ENCODE results near the gene SH2B3. TPM values are rescaled to one million over a fixed set of nuclear protein-coding genes. Genes with fewer than 3 reads are reported as not detected.

Gene SH2B3
- total and polyA plus RNA-seq, 9 of the 15 experiments (the other 6 are each of a cell fraction or from before 2014, with no cell fraction given): 10.8 to 75.3 (median 37.4) TPM

DNA sequence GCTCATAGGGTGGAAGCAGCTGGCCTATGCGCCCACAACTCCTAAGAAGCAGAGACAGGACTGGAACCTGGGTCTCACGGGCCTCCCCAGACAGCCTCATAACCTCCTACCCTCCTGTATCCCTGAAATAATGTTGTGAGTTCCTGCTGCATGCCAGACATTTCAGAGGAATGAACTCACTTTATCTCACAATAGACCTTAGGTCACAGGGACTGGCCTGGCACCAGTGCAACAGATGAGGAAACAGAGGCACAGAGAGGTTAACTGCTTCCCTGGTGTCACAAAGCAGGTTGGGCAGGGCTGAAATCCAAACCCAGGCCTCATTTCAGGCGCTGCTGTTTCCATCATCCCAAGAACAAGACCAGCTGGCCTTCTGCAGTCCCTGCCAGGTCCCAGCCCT lies 42.1 kb upstream of the SH2B3 start:
- CTCF ChIA-PET (ENCODE audit: low intra/inter-chr PET ratio): no interaction called here
- FAIRE-seq: no peak
- H3K27ac ChIP-seq (ENCODE audit: extremely low read depth, low read depth, low read length): no peak overlapping the region

DNA sequence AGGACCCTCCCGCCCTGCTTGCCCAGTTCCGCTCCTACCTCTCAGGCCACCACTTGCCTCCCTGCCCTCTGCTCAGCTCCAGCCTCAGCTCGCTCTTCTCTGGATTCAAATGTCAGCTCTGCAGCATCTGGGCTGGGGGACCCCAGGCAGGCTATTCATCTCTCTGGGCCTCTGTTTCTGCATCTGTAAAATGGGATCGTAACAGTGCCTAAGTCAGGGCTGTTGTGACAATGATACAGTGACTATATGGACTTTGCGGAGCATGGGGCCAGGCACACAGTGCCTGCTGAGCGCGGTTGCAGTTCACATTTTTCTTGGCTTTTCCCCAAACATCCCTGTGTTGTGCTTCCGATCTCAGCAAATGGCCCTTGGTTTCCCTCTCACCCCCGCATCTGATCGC lies 39.6 kb upstream of the SH2B3 start:
- no peak overlapping the region for H2AFZ ChIP-seq (ENCODE audit: low read depth, low read length)
- no peak overlapping the region for H3K4me2 ChIP-seq (ENCODE audit: insufficient read depth, low read length)
- H3K9me3 ChIP-seq (replicated peaks; ENCODE audit: control insufficient read depth, insufficient read depth, low read depth, low read length): no peaks in the 10 kb centered on the region
- no peak overlapping the region for H3K27ac ChIP-seq (ENCODE audit: extremely low read depth, low read depth, low read length)
- CTCF ChIA-PET (ENCODE audit: low intra/inter-chr PET ratio): no interaction called here
- FAIRE-seq (no peak), DNase-seq (ENCODE audit: extremely low read depth in 1 of 4, low spot score in 3 of 4) (no peak), ATAC-seq (no peak)
- H3K79me2 ChIP-seq (ENCODE audit: control insufficient read depth, insufficient read depth, low read length): peaks cover 8% of the 10 kb centered on the region; the same call in 2 of the 3 replicates
- BruUV-seq (replicated peaks): no TSS peak
- POLR2A ChIA-PET: interaction anchor here (0.6 to 0.9 kb wide), 2 partner anchors 9 to 1004 kb away, joined by 3 read pairs; no protein-coding TSS in a partner anchor
- in situ Hi-C loops (cut with MboI) (no loop called here), intact Hi-C loops (cut with micrococcal nuclease) (no loop called here)
- H3K9me1 ChIP-seq (ENCODE audit: control insufficient read depth, insufficient read depth, low read length): no peaks in the 10 kb centered on the region
- H4K20me1 ChIP-seq (replicated peaks; ENCODE audit: control insufficient read depth, insufficient read depth, low read length): no peaks in the 10 kb centered on the region
- no peaks in the 10 kb centered on the region; a peak in 1 of 5 replicates for H3K27me3 ChIP-seq (ENCODE audit: control insufficient read depth in 2 of 2, insufficient read depth in 2 of 2, low read length in 2 of 2)
- 92% methylated on average over 10 of the region's 10 CpGs for WGBS (ENCODE audit: insufficient coverage, low coverage, missing lambda C conversion rate)
- H3K4me1 ChIP-seq (replicated peaks in 1 of 2; ENCODE audit: control insufficient read depth in 2 of 2, insufficient read depth in 2 of 2, low read length in 2 of 2): peaks cover 14 to 41% of the 10 kb centered on the region in 2 experiments
- peaks cover 34% of the 10 kb centered on the region; the same call in 1 of the 3 replicates for H3K36me3 ChIP-seq (ENCODE audit: control insufficient read depth, insufficient read depth, low read length)
- H3K4me3 ChIP-seq: no peak overlapping the region
- H3K9ac ChIP-seq (ENCODE audit: insufficient read depth in 1 of 2, low read depth in 2 of 2, low read length in 2 of 2): no peak overlapping the region
- TF ChIP-seq RFX5 (IDR thresholded peaks at IDR 0.05; ENCODE audit: low read depth, low read length) (no peak), ADNP (tag; IDR thresholded peaks at IDR 0.05) (peak; percentile 64), ZNF239 (CRISPR knock-in tag; IDR thresholded peaks at IDR 0.05) (no peak), SAFB2 (IDR thresholded peaks at IDR 0.05; ENCODE audit: borderline replicate concordance, low read depth, low read length, severe bottlenecking) (no peak), BCOR (IDR thresholded peaks at IDR 0.05) (0 out of 2 replicates have a peak, but pooled peaks have one; percentile 46), ZNF384 (IDR thresholded peaks at IDR 0.05; ENCODE audit: low read depth, low read length) (no peak), CREM (IDR thresholded peaks at IDR 0.05; ENCODE audit: low read depth) (no peak), ZNF263 (CRISPR knock-in tag; IDR thresholded peaks at IDR 0.05; ENCODE audit: borderline replicate concordance) (no peak)
- TF ChIP-seq, protein P1, sequence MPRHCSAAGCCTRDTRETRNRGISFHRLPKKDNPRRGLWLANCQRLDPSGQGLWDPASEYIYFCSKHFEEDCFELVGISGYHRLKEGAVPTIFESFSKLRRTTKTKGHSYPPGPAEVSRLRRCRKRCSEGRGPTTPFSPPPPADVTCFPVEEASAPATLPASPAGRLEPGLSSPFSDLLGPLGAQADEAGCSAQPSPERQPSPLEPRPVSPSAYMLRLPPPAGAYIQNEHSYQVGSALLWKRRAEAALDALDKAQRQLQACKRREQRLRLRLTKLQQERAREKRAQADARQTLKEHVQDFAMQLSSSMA (CRISPR knock-in tag; IDR thresholded peaks at IDR 0.05): no peak
- TF ChIP-seq, protein P2, sequence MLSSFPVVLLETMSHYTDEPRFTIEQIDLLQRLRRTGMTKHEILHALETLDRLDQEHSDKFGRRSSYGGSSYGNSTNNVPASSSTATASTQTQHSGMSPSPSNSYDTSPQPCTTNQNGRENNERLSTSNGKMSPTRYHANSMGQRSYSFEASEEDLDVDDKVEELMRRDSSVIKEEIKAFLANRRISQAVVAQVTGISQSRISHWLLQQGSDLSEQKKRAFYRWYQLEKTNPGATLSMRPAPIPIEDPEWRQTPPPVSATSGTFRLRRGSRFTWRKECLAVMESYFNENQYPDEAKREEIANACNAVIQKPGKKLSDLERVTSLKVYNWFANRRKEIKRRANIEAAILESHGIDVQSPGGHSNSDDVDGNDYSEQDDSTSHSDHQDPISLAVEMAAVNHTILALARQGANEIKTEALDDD (IDR thresholded peaks at IDR 0.05): no peak
- TF ChIP-seq, protein P3, sequence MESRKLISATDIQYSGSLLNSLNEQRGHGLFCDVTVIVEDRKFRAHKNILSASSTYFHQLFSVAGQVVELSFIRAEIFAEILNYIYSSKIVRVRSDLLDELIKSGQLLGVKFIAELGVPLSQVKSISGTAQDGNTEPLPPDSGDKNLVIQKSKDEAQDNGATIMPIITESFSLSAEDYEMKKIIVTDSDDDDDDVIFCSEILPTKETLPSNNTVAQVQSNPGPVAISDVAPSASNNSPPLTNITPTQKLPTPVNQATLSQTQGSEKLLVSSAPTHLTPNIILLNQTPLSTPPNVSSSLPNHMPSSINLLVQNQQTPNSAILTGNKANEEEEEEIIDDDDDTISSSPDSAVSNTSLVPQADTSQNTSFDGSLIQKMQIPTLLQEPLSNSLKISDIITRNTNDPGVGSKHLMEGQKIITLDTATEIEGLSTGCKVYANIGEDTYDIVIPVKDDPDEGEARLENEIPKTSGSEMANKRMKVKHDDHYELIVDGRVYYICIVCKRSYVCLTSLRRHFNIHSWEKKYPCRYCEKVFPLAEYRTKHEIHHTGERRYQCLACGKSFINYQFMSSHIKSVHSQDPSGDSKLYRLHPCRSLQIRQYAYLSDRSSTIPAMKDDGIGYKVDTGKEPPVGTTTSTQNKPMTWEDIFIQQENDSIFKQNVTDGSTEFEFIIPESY (CRISPR knock-in tag; IDR thresholded peaks at IDR 0.05): no peak

More for the DNA sequence above, 42.1 kb upstream of the SH2B3 start:
- no peak for DNase-seq (ENCODE audit: extremely low read depth in 1 of 4, low spot score in 3 of 4)
- Histone ChIP-seq H3K9me1 (ENCODE audit: control insufficient read depth, insufficient read depth, low read length) (no peaks in the 10 kb centered on the region), H3K4me1 (replicated peaks in 1 of 2; ENCODE audit: control insufficient read depth in 2 of 2, insufficient read depth in 2 of 2, low read length in 2 of 2) (peaks cover 22 to 30% of the 10 kb centered on the region in 2 experiments), H3K9ac (ENCODE audit: insufficient read depth in 1 of 2, low read depth in 2 of 2, low read length in 2 of 2) (no peak overlapping the region), H3K36me3 (ENCODE audit: control insufficient read depth, insufficient read depth, low read length) (peaks cover 34% of the 10 kb centered on the region; the same call in 1 of the 3 replicates), H3K27me3 (ENCODE audit: control insufficient read depth in 2 of 2, insufficient read depth in 2 of 2, low read length in 2 of 2) (peaks cover 1 to 3% of the 10 kb centered on the region in 2 experiments; a peak in 1 of 5 replicates), H2AFZ (ENCODE audit: low read depth, low read length) (no peak overlapping the region), H3K79me2 (ENCODE audit: control insufficient read depth, insufficient read depth, low read length) (peaks cover 6% of the 10 kb centered on the region; the same call in 2 of the 3 replicates), H3K9me3 (replicated peaks; ENCODE audit: control insufficient read depth, insufficient read depth, low read depth, low read length) (no peaks in the 10 kb centered on the region), H3K4me3 (no peak overlapping the region), H4K20me1 (replicated peaks; ENCODE audit: control insufficient read depth, insufficient read depth, low read length) (peaks cover 8% of the 10 kb centered on the region), H3K4me2 (ENCODE audit: insufficient read depth, low read length) (no peak overlapping the region)
- in situ Hi-C loops (cut with MboI): no loop called here
- TF ChIP-seq ADNP (tag; IDR thresholded peaks at IDR 0.05) (no peak), PTRF (tag; IDR thresholded peaks at IDR 0.05) (no peak)
- 74% methylated on average over 3 of the region's 3 CpGs for WGBS (ENCODE audit: insufficient coverage, low coverage, missing lambda C conversion rate)
- BruUV-seq (replicated peaks): no TSS peak
- POLR2A ChIA-PET: interaction anchor here (1.6 kb wide), 1 partner anchor 41 kb away, joined by 3 read pairs; no protein-coding TSS in a partner anchor
- intact Hi-C loops (cut with micrococcal nuclease): no loop called here
- no peak for ATAC-seq
